Stimulated activated CD8-positive, alpha-beta memory T cell treated with anti-CD3 and anti-CD28 coated beads, Interleukin-4, amount 100 ng/mL, for 4 hours (primary cell): ENCODE data around the gene ELANE.

Source experiments
- DNase-seq, 2 donors: peaks; one replicate each; pipeline ENCODE4 v3.0.0-alpha.2; 2020; ENCODE audit warnings: low read depth in 2 of 2, low spot score in 1 of 2

The ELANE gene

DNA sequence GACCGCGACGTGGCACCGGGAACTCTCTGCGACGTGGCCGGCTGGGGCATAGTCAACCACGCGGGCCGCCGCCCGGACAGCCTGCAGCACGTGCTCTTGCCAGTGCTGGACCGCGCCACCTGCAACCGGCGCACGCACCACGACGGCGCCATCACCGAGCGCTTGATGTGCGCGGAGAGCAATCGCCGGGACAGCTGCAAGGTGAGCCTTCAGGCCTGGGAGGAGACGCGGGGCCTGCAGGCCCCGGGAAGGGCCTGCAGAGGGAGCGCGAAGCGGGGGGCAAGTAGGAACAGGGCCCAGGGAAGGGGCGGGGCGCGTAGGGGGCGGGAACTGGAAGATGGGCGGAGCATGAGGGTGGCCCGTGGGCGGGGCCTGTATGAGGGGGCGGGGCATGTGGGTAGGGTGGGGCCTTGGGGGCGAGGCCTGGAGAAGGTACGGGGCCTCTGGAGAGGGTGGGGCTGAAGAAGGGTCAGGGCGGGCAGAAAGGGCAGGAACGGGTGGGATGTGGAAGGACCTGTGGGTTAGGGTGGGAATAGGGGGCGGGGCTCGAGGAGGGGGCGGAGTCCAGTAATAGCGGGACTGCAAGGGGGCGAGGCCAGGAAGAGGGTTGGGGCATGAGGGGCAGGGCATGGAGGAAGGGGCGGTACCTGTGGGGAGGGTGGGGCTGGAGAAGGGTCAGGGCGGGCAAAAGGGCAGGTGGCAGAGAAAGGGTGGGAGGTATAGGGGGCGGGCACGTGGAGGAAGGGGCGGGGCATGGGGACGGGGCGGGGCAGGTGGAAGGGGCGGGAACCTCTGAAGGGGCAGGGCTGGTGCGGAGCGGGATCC, 9.9 kb downstream of the ELANE start:
- DNase-seq, result peak in 1 of 2 donors; percentile 35

DNA sequence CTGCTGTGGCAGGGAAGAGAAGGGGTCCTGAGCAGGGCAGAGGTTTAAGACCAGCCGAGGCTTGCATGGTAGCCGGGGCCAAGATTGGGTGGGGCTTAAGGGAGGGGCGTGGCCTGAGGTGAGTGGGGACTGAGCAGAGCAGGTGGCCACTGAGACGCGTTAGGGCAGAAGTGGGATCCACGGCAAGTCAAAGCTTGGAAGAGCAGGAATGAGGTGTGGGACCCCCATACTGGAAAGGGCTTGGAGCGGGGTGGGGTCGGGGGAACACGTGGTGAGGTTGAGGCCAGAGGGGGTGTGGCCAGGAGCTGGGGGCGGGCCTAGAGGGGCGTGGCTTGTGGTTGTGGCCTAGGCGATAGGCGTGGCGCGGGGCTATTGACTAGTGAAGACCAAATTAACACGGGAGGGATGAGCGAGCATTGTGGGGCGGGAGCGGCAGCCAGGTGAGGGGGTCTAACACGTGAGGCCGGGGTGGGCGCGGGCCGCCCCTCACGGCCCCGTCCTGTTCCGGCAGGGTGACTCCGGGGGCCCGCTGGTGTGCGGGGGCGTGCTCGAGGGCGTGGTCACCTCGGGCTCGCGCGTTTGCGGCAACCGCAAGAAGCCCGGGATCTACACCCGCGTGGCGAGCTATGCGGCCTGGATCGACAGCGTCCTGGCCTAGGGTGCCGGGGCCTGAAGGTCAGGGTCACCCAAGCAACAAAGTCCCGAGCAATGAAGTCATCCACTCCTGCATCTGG, 10.6 kb downstream of the ELANE start:
- DNase-seq, result peak; percentile 51 to 63

DNA sequence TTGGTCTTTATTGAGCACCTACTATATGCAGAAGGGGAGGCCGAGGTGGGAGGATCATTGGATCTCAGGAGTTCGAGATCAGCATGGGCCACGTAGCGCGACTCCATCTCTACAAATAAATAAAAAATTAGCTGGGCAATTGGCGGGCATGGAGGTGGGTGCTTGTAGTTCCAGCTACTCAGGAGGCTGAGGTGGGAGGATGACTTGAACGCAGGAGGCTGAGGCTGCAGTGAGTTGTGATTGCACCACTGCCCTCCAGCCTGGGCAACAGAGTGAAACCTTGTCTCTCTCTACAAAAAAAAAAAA, 11.2 kb downstream of the ELANE start:
- DNase-seq, result no peak

DNA sequence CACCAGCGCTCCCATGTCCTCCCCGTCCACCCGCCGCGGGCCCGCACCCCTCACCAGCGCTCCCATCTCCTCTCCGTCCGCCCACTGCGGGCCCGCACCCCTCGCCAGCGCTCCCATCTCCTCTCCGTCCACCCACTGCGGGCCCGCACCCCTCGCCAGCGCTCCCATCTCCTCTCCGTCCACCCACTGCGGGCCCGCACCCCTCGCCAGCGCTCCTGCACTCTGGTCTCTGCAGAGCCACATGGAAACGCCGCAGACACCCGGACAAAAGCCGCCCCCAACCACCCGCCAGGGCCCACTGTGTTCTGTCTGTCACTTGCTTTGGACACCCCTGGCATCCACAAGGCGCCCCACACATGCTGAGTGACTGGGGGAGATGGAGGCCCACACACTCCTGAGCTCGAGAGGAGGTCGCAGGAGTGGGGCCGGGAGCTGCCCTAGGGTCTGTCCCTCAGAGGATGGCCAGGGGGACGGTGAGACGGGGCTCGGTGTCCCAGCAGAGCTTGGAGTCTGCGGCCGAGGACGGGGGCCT, 14.7 kb downstream of the ELANE start:
- DNase-seq, result no peak

DNA sequence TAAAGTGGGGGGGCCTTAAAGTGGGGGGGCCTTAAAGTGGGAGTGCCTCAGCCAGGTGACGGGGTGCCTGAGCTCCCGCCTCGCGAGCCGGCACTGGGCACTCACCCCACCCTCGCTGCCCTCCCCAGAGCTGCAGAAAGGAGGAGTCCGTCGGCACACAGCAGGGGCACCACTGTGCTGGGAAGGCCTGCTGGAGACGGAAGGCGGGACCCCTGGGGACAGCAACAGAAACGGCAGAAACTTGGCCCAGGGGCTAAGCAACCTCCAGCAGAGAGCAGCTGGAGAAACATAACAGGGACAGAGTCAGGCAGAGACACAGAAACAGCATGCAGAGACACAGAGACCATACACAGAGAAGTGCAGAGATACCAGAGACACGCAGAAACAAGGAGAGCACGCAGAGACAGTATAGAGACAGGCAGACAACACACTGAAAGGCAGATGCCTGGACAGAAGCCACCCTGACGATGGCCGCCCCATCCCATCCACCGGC, 15.2 kb downstream of the ELANE start:
- no peak for DNase-seq

DNA sequence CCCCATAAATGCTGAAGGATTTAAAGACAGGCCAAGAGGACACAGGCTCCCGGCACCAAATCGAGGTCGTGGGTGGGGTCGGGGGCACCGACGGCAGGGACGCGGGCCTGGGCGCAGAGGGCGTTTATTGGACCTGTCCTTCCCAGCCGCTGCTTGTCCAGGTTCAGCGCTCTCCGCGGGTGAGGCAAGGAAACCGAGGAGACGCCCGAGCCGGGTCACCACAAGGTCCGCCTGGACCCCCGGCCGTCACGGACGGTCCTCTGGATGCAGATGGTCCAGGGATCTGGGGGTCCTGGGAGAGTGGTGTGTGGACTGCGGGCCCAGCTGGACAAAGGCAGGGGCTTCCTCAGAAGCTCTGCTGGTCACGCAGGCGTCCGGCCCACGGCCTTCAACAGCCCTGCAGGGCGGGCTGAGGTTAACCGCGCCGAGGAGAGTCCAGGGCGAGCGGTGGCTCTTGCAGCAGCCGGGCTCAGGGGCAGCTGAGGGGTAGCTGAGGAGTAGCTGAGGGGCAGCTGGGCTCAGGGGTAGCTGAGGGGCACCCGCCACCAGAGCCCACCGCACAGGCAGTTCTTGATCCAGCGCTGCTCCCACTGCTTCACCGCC, 15.9 kb downstream of the ELANE start:
- no peak for DNase-seq

DNA sequence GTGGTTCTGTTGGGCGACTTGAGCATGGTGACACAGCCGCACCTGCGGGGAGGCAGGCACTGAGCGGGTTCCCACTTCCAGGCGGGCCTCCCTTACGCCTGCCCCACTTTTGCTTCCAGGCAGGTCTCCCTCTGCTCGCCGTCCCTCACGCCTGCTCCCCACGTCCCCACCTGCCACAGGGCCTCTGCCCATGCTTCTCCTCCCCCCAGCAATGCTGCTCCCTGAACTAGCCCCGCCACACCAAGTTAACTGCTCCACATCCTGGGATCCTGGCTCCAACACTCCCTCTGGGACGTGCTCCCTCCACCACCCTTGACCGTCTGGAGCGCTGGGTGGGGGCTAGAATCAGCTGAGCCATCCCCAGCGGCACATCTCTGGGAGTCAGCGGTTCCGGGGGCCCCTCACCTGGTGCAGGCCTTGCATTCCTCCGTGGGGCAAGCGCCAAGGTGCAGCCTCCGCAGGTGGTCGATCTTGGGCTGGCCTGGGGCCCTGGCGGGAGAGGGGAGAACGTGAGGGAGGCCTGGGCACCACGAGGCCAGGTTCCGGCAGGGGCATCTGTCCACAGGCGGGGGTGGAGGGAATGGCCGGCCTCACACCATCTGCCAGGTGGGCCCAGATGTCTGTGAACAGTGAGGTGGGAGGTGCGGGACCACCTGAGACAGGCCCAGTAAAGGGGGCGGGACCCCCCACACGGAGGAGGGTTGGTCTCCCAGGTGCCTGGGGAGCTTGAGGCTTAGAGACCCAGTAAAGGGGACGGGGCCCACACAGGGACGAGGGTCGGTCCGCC, 16.5 kb downstream of the ELANE start:
- DNase-seq, result no peak

DNA sequence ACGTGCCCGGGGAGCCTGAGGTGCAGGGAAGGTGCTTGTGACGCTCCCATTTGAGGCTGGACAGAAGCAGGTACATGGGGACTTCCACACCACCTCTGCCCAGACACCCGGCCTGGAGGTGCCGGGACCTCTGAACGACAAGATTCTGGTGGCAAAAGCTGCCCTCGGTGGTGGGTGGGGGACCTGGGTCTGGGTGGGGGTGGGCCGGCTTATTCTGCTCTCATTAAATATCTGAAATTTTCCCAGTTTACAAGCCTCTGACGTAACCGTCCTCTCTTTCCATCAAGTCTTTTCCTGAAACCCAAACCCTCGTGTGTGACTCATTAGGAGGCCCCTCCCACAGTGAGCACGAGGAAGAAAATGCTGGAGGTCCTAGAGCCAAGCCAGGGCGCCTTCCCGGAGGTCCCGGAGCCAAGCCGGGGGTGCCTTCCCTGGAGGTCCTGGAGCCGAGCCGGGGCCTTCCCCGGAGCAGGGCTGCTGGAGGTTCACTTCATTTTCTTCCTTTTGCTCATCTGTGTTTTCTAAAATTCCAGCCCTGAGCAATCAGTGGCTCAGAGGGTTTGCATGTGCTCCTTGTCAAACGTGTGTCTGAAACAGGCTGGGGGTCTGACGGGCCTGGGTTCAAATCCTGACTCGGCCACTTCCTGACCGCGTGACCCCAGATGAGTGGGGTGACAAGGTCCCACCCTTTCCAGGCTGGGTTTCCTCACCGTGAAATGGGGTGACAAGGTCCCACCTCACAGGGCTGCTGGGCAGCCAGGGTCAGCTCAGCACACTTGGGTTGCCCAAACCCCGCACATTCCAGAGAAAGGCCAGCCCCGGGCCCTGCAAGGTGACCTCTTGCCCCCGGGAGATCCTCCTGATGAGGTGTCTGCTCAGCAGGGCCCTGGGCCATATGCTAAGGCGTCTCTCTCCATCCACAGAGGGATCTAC, 17.4 kb downstream of the ELANE start:
- no peak for DNase-seq

DNA sequence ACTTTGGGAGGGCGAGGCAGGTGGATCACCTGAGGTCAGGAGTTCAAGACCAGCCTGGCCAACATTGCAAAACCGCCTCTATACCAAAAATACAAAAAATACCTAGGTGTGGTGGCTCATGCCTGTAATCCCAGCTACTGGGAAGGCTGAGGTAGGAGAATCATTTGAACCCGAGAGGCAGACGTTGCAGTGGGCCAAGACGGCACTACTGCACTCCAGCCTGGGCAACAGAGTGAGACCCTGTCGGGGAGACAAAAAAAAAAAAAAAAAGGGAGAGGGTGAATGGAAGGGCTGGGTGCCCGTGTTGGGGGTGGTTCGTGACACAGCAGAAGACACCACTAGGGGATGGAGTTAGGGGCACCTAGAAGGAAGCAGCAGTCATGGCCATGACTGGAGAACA, 18.2 kb downstream of the ELANE start:
- DNase-seq, result no peak

DNA sequence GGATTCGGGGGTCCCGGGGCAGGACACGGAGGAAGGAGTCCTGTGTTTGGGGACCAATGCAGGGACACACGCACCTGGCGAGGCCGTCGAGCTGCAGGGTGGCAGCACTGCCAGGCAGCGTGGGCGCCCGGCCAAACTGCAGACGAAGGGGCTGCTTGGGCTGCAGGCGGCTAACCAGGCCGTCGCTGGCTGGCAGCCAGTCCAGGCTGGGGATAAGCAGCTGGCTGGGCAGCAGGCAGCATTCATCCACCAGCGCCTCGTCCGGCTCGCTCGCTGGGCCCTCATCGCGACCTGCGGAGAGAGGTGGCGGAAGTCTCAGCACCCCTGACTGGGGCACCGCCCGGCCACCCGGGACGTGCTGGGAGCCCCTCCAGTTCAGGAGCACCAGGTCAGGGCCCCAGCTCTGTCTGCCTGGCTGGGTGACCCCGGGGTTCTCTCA, 18.9 kb downstream of the ELANE start:
- DNase-seq, result no peak

DNA sequence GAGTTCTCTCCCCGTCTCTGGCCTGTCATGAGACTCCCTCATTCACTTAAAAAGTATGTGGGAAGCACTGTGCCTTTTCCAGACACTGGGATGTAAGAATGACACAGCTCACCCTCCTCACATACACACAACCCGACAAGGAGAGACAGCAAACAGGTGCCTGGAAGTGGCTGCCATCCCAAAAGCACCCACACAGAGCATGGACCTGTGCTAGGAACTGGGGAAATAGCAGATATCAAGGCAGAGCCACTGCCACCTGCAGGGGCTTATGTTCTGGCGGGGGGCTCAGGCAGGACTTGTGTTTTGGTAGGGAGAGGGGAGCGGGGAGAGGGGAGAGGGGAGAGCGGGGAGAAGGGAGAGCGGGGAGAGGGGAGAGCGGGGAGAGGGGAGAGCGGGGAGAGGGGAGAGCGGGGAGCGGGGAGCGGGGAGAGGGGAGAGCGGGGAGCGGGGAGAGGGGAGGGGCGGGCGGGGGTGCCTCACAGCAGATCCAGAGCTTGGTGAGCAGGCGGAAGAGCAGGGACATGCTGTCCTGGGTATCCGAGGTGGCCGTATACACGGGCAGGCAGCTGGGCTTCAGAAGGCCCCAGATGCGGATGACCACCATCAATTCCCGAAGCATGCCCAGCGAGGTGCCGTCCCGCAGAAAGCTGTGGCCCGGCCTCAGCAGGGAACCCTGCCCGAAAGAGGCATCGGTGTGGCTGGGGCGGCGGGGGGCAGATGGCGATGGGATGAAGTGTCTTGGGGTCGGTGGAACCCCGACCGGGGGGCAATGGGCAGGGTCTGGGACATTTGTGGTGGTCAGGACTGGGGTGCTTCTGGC, 19.6 kb downstream of the ELANE start:
- DNase-seq, result no peak

DNA sequence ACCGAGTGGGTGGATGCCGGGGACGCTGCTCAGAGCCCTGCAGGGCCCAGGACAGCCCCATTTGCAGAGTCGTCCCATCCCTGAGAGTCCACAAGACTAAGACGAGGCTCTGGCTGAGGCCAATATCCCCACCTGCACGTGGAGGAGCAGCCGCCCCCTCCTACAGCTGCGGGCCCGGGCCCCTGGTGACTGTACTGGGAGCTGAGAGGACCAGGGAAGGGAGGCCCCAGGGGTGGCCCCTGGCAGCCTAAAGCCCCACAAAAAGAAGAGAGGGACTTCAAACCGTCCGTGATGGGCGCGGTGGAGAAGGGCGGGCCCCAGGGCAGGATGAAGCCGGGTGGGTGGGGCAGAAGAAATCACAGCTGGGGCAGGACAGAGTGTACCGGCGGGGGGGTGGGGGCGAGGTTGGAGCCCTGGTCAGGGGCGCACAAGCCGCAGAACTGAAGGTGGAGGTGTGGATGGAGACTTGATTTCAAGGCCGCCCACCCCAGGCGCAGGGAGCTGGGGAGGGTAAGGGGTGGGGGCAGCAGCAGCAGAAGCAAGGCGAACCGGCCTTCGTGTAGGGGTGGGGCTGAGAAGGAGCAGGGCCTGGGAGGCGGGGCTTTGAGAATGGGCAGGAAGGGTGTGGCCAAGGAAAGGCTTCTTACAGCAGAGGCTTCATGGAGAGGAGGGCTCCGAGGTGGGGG, 20.3 kb downstream of the ELANE start:
- DNase-seq, result peak in 1 of 2 donors; percentile 50

DNA sequence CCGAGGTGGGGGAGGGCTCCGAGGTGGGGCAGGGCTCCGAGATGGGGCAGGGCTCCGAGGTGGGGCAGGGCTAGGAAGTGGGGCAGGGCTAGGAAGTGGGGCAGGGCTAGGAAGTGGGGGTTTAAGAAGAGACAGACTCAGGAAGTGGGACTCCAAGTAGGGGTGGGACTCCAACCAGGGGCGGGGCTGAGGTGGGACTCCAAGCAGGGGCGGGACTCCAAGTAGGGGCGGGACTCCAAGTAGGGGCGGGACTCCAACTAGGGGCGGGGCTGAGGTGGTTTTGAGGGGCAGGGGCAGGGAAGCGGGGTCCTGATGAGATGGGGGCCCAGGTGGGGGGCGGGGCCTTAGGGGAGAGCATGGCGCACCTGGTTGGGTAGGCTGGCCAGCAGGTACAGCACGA, 21.0 kb downstream of the ELANE start:
- DNase-seq, result peak in 1 of 2 donors; percentile 41

DNA sequence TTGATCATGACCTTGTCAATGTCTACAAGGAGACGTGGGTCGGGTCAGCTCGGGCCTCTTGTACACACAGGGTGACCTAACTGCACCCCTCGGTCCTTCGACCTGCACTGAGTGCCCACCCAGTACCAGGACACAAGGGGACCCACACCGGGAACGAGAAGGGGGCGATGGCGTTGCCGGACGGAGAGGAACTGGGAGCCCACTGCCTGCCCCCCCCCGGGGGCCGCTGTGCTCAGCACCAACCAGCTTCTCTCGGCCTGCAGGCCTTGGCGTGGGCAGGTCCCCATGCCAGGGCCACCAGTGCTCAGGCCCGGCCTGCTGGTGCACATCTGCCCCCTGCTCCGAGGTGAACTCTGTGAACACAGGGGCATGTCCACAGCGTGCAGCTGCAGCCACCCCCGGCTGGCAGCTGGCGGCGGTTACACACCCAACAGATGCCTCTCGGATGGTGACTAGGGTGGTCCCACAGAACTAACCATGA, 21.5 kb downstream of the ELANE start:
- no peak for DNase-seq

DNA sequence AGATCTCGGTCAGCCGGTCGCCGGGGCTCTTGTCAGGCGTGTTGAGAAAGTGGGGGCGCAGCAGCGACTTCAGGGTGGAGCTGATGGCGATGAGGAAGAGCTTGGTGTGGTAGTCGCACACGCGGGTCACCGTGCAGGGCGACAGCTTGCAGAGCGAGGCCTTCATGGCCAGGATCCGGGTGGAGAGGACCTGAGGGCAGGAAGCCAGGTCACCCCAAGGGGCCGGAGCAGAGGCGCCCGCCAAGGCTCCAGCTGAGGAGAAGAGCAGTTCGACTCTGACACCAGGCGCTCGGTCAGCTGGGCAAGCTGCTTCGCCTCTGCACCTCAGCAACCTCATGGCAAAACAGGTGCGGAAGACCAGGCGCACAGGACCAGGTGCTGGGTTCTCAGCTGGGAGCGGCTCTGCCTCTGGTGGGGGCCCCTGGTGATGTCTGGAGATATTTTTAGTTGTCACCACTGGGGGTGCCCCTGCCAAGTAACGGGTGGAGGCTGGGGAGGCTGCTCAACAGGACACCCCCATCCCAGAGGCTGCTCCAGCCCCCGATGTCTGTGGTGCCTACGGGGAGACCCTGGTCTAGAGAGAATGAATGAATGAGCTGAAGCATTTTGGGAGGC, 23.3 kb downstream of the ELANE start:
- no peak for DNase-seq

DNA sequence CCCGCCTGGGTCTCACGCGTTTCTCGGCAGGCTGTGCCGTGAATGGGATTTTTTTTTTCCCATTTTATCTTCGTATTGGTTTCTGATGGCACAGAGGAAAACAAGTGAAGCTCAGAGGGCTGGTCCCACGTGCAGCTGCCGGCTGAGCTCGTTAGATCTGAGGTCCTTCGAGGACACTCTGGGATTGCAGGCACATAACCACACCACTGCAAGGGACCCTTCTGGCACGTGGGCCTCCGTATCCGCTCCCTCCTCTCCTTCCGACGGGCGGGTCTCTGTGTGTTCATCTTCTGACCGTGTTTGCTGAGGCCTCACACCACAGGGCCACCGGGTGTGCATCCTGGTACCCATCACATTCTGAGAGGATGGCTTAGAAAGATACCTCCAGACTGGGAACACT, 24.0 kb downstream of the ELANE start:
- DNase-seq, result no peak

DNA sequence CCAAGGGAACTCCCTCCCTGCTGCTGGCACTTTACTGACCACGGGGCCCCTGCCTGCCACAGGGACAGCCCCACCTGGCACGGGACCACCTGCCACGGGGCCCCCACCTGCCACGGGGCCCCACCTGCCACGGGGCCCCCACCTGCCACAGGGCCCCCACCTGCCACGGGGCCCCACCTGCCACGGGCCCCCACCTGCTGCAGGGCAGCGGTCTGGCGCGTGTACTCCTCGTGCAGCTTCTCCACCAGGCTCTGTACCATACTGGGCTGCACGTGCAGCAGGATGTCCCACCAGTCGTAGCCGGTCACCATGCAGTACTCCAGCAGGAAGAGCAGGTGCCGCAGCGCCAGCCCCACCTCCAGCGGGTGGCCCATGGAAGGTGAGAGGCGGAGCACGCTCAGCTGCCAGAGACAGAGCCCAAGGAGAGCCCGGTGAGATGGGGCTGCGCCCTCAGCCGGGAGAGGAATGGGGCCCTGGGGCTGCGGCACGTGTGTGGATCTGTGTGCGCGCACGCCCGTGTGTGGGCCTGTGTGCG, 24.7 kb downstream of the ELANE start:
- no peak for DNase-seq
